ENCODE measurements around the gene OR10D3.

- TF ChIP-seq POLR2A (IDR thresholded peaks at IDR 0.05): no peak
- TF ChIP-seq CTCF (IDR thresholded peaks at IDR 0.05): no peak
Observed at GRCh38 chr11:124160986-124161385, 22.2 kb upstream of the OR10D3 start.

All from adrenal gland (tissue), 5 donors.